PC-3 (cell line): Measurements from ENCODE around the gene TMEM191C.

Source experiments
- EZH2 ChIP-seq: fragments of 300-600 bp; sonication (generic); IDR thresholded peaks from one replicate; pipeline ENCODE4 v1.6.1; 2017; ENCODE audit warnings: antibody characterized with exemption, mild to moderate bottlenecking, low read length; ENCODE audit not compliant: unreplicated experiment
- EZH2phosphoT487 ChIP-seq: fragments of 300-600 bp; sonication (generic); IDR thresholded peaks from 2 replicates; pipeline ENCODE4 v1.6.1; 2018; ENCODE audit warnings: mild to moderate bottlenecking, antibody characterized with exemption, low read length, borderline replicate concordance
- TF ChIP-seq, protein P1 (sequence below): fragments of 300-600 bp; sonication (generic); conservative IDR thresholded peaks from 2 replicates; pipeline ENCODE4 v1.5.1; 2017; ENCODE audit warnings: antibody characterized with exemption, low read depth, mild to moderate bottlenecking, low read length

GRCh38 chr22:21455334-21456089 lies 11.7 kb upstream of the TMEM191C start:
- TF ChIP-seq EZH2phosphoT487 (no peak), EZH2 (no peak)
- TF ChIP-seq, protein P1, sequence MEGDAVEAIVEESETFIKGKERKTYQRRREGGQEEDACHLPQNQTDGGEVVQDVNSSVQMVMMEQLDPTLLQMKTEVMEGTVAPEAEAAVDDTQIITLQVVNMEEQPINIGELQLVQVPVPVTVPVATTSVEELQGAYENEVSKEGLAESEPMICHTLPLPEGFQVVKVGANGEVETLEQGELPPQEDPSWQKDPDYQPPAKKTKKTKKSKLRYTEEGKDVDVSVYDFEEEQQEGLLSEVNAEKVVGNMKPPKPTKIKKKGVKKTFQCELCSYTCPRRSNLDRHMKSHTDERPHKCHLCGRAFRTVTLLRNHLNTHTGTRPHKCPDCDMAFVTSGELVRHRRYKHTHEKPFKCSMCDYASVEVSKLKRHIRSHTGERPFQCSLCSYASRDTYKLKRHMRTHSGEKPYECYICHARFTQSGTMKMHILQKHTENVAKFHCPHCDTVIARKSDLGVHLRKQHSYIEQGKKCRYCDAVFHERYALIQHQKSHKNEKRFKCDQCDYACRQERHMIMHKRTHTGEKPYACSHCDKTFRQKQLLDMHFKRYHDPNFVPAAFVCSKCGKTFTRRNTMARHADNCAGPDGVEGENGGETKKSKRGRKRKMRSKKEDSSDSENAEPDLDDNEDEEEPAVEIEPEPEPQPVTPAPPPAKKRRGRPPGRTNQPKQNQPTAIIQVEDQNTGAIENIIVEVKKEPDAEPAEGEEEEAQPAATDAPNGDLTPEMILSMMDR, result no peak
